Keratinocyte (primary cell): ENCODE data around the gene DPP10.
"Not testable (repeated sequence)": the region's sequence is repeated elsewhere in the genome, so short reads cannot be mapped to it uniquely, and the experiment has no call there.

Experiments used
- CTCF ChIP-seq, 3 experiments: IDR thresholded peaks in 1 of 3; conservative IDR thresholded peaks in 1 of 3; optimal IDR thresholded peaks in 1 of 3; 2 replicates in 2 of 3; 3 replicates in 1 of 3; pipeline versions ENCODE3 to v1.5.1; 2011; ENCODE audit warnings: low read length in 3 of 3, mild to moderate bottlenecking in 3 of 3, moderate library complexity in 2 of 3, control low read depth in 1 of 3, inconsistent platforms in 1 of 3; ENCODE audit not compliant: insufficient read depth in 2 of 3; ENCODE audit errors: extremely low read depth in 1 of 3
- EZH2 ChIP-seq: IDR thresholded peaks from one replicate; pipeline ENCODE4 v1.6.1; 2012; ENCODE audit warnings: inconsistent platforms, mild to moderate bottlenecking, low read length, moderate library complexity

GRCh38 chr2:114522612-114523011 is 80.2 kb downstream of the DPP10 start:
- not testable (repeated sequence) for TF ChIP-seq CTCF (optimal IDR thresholded peaks at IDR 0.05 in 1 of 3, IDR thresholded peaks at IDR 0.05 in 1 of 3, conservative IDR thresholded peaks at IDR 0.05 in 1 of 3; ENCODE audit: extremely low read depth in 1 of 3, insufficient read depth in 2 of 3, low read length in 3 of 3); EZH2
